ENCODE measurements around the gene PIP4K2A. TPM values are rescaled to one million over a fixed set of nuclear protein-coding genes. Genes with fewer than 3 reads are reported as not detected.
A peak's percentile ranks its signal among the peaks of the same experiment; 100 is the strongest.

Gene PIP4K2A
- total RNA-seq (2021) (16.1 and 21.4 TPM in 2 replicates), Bru-seq, nascent RNA (percentile 77 among the genes with signal in this experiment), BruChase-seq, experiment 1, labeled RNA remaining after a 2-hour chase (percentile 74 among the genes with signal in this experiment), BruChase-seq, experiment 2, labeled RNA remaining after a 6-hour chase (percentile 60 among the genes with signal in this experiment)
- long read RNA-seq, partial matches to known transcripts: 2 of 5 reads
- long read RNA-seq, other reads (novel, unspliced or antisense): 1 of 5 reads

DNA sequence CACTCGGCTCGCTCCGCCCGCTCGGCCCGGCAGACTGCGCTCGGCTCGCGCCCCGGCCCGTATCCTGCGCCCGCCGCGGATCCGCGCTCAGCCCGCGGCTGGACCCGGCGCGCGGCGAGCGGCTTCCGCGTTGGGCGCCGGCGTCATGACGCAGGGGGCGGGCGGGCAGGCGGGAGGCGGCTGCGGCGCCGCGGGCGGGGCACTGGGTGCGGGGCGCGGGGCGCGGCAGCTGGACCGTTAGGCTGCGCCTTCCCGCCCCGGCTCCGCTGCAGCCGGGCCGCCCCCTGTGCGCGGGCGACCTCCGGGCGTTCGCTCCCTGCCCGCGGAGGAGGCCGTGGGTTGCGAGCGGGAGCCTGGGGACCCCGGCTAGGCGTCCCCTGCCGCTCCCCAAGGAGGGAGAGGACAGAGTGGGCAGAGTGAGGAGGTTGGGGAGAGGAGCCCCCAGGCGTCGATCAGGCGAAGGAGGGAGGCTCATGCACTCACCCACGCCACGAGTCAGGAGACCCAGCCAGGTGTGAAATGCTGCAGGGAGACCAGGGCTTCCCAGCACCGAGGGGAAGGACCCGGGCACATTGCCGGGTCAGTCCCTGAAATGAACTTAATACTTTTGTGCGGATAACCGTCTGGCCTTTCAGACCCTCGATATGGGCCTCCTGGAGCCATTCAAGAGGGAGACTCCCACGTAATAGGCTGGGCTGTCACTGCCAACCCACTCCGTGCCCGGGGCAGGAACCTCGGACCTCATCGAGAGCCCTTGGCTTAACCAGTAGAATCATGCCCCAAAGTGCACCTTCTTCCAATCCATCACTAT lies at the start of gene PIP4K2A:
TSS of gene PIP4K2A (minus strand) at position 100 of the 811 bp plus-strand sequence. CDS start 252 bp downstream, outside the sequence.
- peak within 1 kb of the TSS; percentile 85 for H3K4me3 ChIP-seq
- H3K9me2 ChIP-seq (ENCODE audit: insufficient read depth): no peaks in the 10 kb centered on the region
- H3K9me3 ChIP-seq (ENCODE audit: insufficient read depth, low read depth): no peaks in the 10 kb centered on the region
- POLR2A ChIA-PET (ENCODE audit: unreplicated experiment): no interaction called here
- no peaks in the 10 kb centered on the region for H3K27me3 ChIP-seq (ENCODE audit: insufficient read depth, low read depth)
- no peaks in the 10 kb centered on the region for H3K36me3 ChIP-seq (ENCODE audit: low read depth)
- BruUV-seq (replicated peaks): no TSS peak
- H3K4me2 ChIP-seq: peak within 1 kb of the TSS; percentile 98
- H3K27ac ChIP-seq: no peak within 1 kb of the TSS
- peak within 1 kb of the TSS; percentile 74 for H2AFZ ChIP-seq
- CTCF ChIA-PET: no interaction called here
- H3K4me1 ChIP-seq (replicated peaks; ENCODE audit: insufficient read depth): peaks cover 12% of the 10 kb centered on the region
- no peaks in the 10 kb centered on the region for H3F3A ChIP-seq (ENCODE audit: insufficient read depth, low read depth)
- intact Hi-C loops (cut with micrococcal nuclease; ENCODE audit: unreplicated experiment): loop anchor here (10.0 kb wide), 3 partner anchors 270 to 390 kb away; partner anchors contain the start of gene BMI1
- TF ChIP-seq CTCF (conservative IDR thresholded peaks at IDR 0.05) (no peak), EZH2 (IDR thresholded peaks at IDR 0.05; ENCODE audit: low read depth) (no peak)
- H3K79me2 ChIP-seq (ENCODE audit: low read depth): peaks cover 34% of the 10 kb centered on the region
- H4K20me1 ChIP-seq (ENCODE audit: insufficient read depth): no peaks in the 10 kb centered on the region
- DNase-seq: peak in 1 of 2 experiments; percentile 69

GRCh38 chr10:22761569-22762220 lies 47.3 kb upstream of the PIP4K2A start:
- CTCF ChIA-PET: no interaction called here
- no peak overlapping the region for H3K4me3 ChIP-seq
- TF ChIP-seq EZH2 (IDR thresholded peaks at IDR 0.05; ENCODE audit: low read depth) (no peak), CTCF (conservative IDR thresholded peaks at IDR 0.05) (no peak)
- no peak for DNase-seq
- H4K20me1 ChIP-seq (ENCODE audit: insufficient read depth): no peaks in the 10 kb centered on the region
- no peaks in the 10 kb centered on the region for H3F3A ChIP-seq (ENCODE audit: insufficient read depth, low read depth)
- POLR2A ChIA-PET (ENCODE audit: unreplicated experiment): no interaction called here
- no peaks in the 10 kb centered on the region for H3K4me1 ChIP-seq (replicated peaks; ENCODE audit: insufficient read depth)
- no peaks in the 10 kb centered on the region for H3K36me3 ChIP-seq (ENCODE audit: low read depth)
- H3K4me2 ChIP-seq: no peak overlapping the region
- intact Hi-C loops (cut with micrococcal nuclease; ENCODE audit: unreplicated experiment): no loop called here
- no peak overlapping the region for H3K27ac ChIP-seq
- no peaks in the 10 kb centered on the region for H3K79me2 ChIP-seq (ENCODE audit: low read depth)
- no peaks in the 10 kb centered on the region for H3K27me3 ChIP-seq (ENCODE audit: insufficient read depth, low read depth)
- H3K9me3 ChIP-seq (ENCODE audit: insufficient read depth, low read depth): no peaks in the 10 kb centered on the region
- BruUV-seq (replicated peaks): no TSS peak
- H2AFZ ChIP-seq: no peak overlapping the region
- H3K9me2 ChIP-seq (ENCODE audit: insufficient read depth): no peaks in the 10 kb centered on the region

GRCh38 chr10:22760025-22760424 lies 45.6 kb upstream of the PIP4K2A start:
- H3K27me3 ChIP-seq (ENCODE audit: insufficient read depth, low read depth): no peaks in the 10 kb centered on the region
- no peaks in the 10 kb centered on the region for H3K36me3 ChIP-seq (ENCODE audit: low read depth)
- no peak overlapping the region for H2AFZ ChIP-seq
- CTCF ChIA-PET: no interaction called here
- no TSS peak for BruUV-seq (replicated peaks)
- no peaks in the 10 kb centered on the region for H4K20me1 ChIP-seq (ENCODE audit: insufficient read depth)
- H3K9me2 ChIP-seq (ENCODE audit: insufficient read depth): no peaks in the 10 kb centered on the region
- POLR2A ChIA-PET (ENCODE audit: unreplicated experiment): no interaction called here
- DNase-seq: no peak
- no peaks in the 10 kb centered on the region for H3K4me1 ChIP-seq (replicated peaks; ENCODE audit: insufficient read depth)
- intact Hi-C loops (cut with micrococcal nuclease; ENCODE audit: unreplicated experiment): no loop called here
- H3K4me3 ChIP-seq: no peak overlapping the region
- H3K27ac ChIP-seq: no peak overlapping the region
- H3F3A ChIP-seq (ENCODE audit: insufficient read depth, low read depth): no peaks in the 10 kb centered on the region
- no peak overlapping the region for H3K4me2 ChIP-seq
- TF ChIP-seq CTCF (conservative IDR thresholded peaks at IDR 0.05) (no peak), EZH2 (IDR thresholded peaks at IDR 0.05; ENCODE audit: low read depth) (no peak)
- H3K79me2 ChIP-seq (ENCODE audit: low read depth): no peaks in the 10 kb centered on the region
- H3K9me3 ChIP-seq (ENCODE audit: insufficient read depth, low read depth): no peaks in the 10 kb centered on the region
